WTC11 (cell line): ENCODE measurements around the gene CHAC1. TPM values are rescaled to one million over a fixed set of nuclear protein-coding genes. Genes with fewer than 3 reads are reported as not detected.
A peak's percentile ranks its signal among the peaks of the same experiment; 100 is the strongest.

Experiments
- ATAC-seq: fragments of 200-7000 bp; cut with Tn5 transposase; 2 replicates; pipeline ENCODE4 v1.10.0; 2021; ENCODE audit warnings: mild to moderate bottlenecking, moderate library complexity
- Bru-seq: library from RNA; stranded (reverse); fragments of 400-500 nt; gene quantifications from one replicate; lab custom pipeline; 2021; lab: Mats Ljungman, UMichigan
- CTCF ChIA-PET: fragments of 300-600 bp; sonication (Branson Sonifier 250); formaldehyde crosslinking; loops from one replicate; lab custom pipeline; 2021; ENCODE audit warnings: antibody characterized with exemption; lab: Charles Lee
- POLR2A ChIA-PET: fragments of 350-600 bp; sonication (Branson Sonifier 250); formaldehyde crosslinking; loops from one replicate; lab custom pipeline; 2021; ENCODE audit warnings: antibody characterized with exemption; lab: Charles Lee
- DNase-seq: peaks from one replicate; pipeline ENCODE4 v3.0.0; 2021; ENCODE audit warnings: low spot score
- H3K27ac Mint-ChIP-seq: 2 replicates; pipeline ENCODE4 v1.8.0; 2021; ENCODE audit warnings: mixed read lengths
- H3K27me3 Mint-ChIP-seq: 2 replicates; pipeline ENCODE4 v1.8.0; 2021; ENCODE audit warnings: low read depth, mild to moderate bottlenecking, moderate library complexity, mixed read lengths
- H3K36me3 Mint-ChIP-seq: 2 replicates; pipeline ENCODE4 v1.8.0; 2021; ENCODE audit warnings: mixed read lengths
- H3K4me1 Mint-ChIP-seq: 2 replicates; pipeline ENCODE4 v1.8.0; 2022; ENCODE audit warnings: mixed read lengths
- H3K4me3 Mint-ChIP-seq: 2 replicates; pipeline ENCODE4 v1.8.0; 2021; ENCODE audit warnings: mild to moderate bottlenecking, moderate library complexity, mixed read lengths
- H3K9me3 Mint-ChIP-seq: 2 replicates; pipeline ENCODE4 v1.8.0; 2021; ENCODE audit warnings: mixed read lengths
- ATF1 ChIP-seq: sonication (generic); formaldehyde crosslinking; IDR thresholded peaks from 2 replicates; pipeline ENCODE4 v1.8.1; 2023; ENCODE audit warnings: mild to moderate bottlenecking, moderate library complexity, missing genetic modification reagents
- ATF6 ChIP-seq: sonication (generic); formaldehyde crosslinking; IDR thresholded peaks from 2 replicates; pipeline ENCODE4 v1.8.1; 2023; ENCODE audit warnings: mild to moderate bottlenecking, missing genetic modification reagents
- EMX1 ChIP-seq: fragments of 250-450 bp; sonication (Bioruptor Pico); IDR thresholded peaks from 2 replicates; pipeline ENCODE4 v1.8.0; 2021; ENCODE audit warnings: mild to moderate bottlenecking
- FOXK1 ChIP-seq: sonication (generic); formaldehyde crosslinking; IDR thresholded peaks from 2 replicates; pipeline ENCODE4 v1.8.0; 2022; ENCODE audit warnings: mild to moderate bottlenecking, moderate library complexity, missing genetic modification reagents
- FOXP1 ChIP-seq: sonication (generic); formaldehyde crosslinking; IDR thresholded peaks from 2 replicates; pipeline ENCODE4 v1.8.0; 2022; ENCODE audit warnings: missing genetic modification reagents, mild to moderate bottlenecking, moderate library complexity, borderline replicate concordance
- GRHL2 ChIP-seq: fragments of 250-450 bp; sonication (Bioruptor Pico); IDR thresholded peaks from 2 replicates; pipeline ENCODE4 v1.8.0; 2022; ENCODE audit warnings: mild to moderate bottlenecking, moderate library complexity; ENCODE audit not compliant: insufficient replicate concordance, severe bottlenecking
- KAT7 ChIP-seq: sonication (generic); formaldehyde crosslinking; IDR thresholded peaks from 2 replicates; pipeline ENCODE4 v1.8.1; 2023; ENCODE audit warnings: missing genetic modification reagents, mild to moderate bottlenecking, borderline replicate concordance
- MYBL2 ChIP-seq: sonication (generic); formaldehyde crosslinking; IDR thresholded peaks from 2 replicates; pipeline ENCODE4 v1.8.1; 2023; ENCODE audit warnings: mild to moderate bottlenecking, moderate library complexity, missing genetic modification reagents
- NFATC4 ChIP-seq: fragments of 250-450 bp; sonication (Bioruptor Pico); IDR thresholded peaks from 2 replicates; pipeline ENCODE4 v1.9.0; 2021; ENCODE audit warnings: mild to moderate bottlenecking
- PRRX2 ChIP-seq: fragments of 250-450 bp; sonication (Bioruptor Pico); IDR thresholded peaks from 2 replicates; pipeline ENCODE4 v1.8.0; 2021; ENCODE audit warnings: mild to moderate bottlenecking
- SMAD3 ChIP-seq: sonication (generic); formaldehyde crosslinking; IDR thresholded peaks from 2 replicates; pipeline ENCODE4 v1.8.0; 2022; ENCODE audit warnings: missing genetic modification reagents, mild to moderate bottlenecking, borderline replicate concordance
- SP1 ChIP-seq: sonication (generic); formaldehyde crosslinking; conservative IDR thresholded peaks from 2 replicates; pipeline ENCODE4 v1.8.1; 2022; ENCODE audit warnings: missing genetic modification reagents
- TEAD1 ChIP-seq: sonication (generic); formaldehyde crosslinking; IDR thresholded peaks from 2 replicates; pipeline ENCODE4 v1.8.0; 2022; ENCODE audit warnings: mild to moderate bottlenecking, missing genetic modification reagents
- TP53 ChIP-seq: sonication (generic); formaldehyde crosslinking; IDR thresholded peaks from 2 replicates; pipeline ENCODE4 v1.8.1; 2023; ENCODE audit warnings: mild to moderate bottlenecking, missing genetic modification reagents
- USF2 ChIP-seq: sonication (generic); formaldehyde crosslinking; IDR thresholded peaks from 2 replicates; pipeline ENCODE4 v1.8.1; 2023; ENCODE audit warnings: mild to moderate bottlenecking, missing genetic modification reagents, moderate library complexity
- ZNF121 ChIP-seq: sonication (generic); formaldehyde crosslinking; IDR thresholded peaks from 2 replicates; pipeline ENCODE4 v1.8.0; 2023; ENCODE audit warnings: missing genetic modification reagents
- ZNF317 ChIP-seq: sonication (generic); formaldehyde crosslinking; IDR thresholded peaks from 2 replicates; pipeline ENCODE4 v1.8.1; 2023; ENCODE audit warnings: low read depth, mild to moderate bottlenecking, moderate library complexity, missing genetic modification reagents, borderline replicate concordance
- ZNF396 ChIP-seq: fragments of 250-450 bp; sonication (Bioruptor Pico); IDR thresholded peaks from 2 replicates; pipeline ENCODE4 v1.8.0; 2021; ENCODE audit warnings: mild to moderate bottlenecking, moderate library complexity, borderline replicate concordance
- ZNF416 ChIP-seq: fragments of 250-450 bp; sonication (Bioruptor Pico); IDR thresholded peaks from 2 replicates; pipeline ENCODE4 v1.9.0; 2021; ENCODE audit warnings: mild to moderate bottlenecking, inconsistent platforms
- ZNF671 ChIP-seq: fragments of 250-450 bp; sonication (Bioruptor Pico); IDR thresholded peaks from 2 replicates; pipeline ENCODE4 v1.8.0; 2021; ENCODE audit warnings: mild to moderate bottlenecking
- long read RNA-seq, 3 experiments: library from RNA in 1 of 3; library from capped mRNA in 1 of 3; library from polyadenylated mRNA in 1 of 3; unstranded in 2 of 3; stranded (forward) in 1 of 3; transcript quantifications; one replicate each; pipeline ENCODE4 v2.0.0, GENCODE V29; 2021
- total RNA-seq: library from RNA; stranded (reverse); gene quantifications from 3 replicates; pipeline ENCODE4 v1.2.3, GENCODE V29; 2021
- TF ChIP-seq, protein P1 (sequence below): sonication (generic); formaldehyde crosslinking; IDR thresholded peaks from 2 replicates; pipeline ENCODE4 v1.8.1; 2022; ENCODE audit warnings: low read depth, mild to moderate bottlenecking, moderate library complexity, missing genetic modification reagents, borderline replicate concordance
- TF ChIP-seq, protein P2 (sequence below): fragments of 250-450 bp; sonication (Bioruptor Pico); IDR thresholded peaks from 2 replicates; pipeline ENCODE4 v1.9.0; 2021; ENCODE audit warnings: moderate library complexity, mild to moderate bottlenecking, inconsistent platforms, borderline replicate concordance
- TF ChIP-seq, protein P3 (sequence below): sonication (generic); formaldehyde crosslinking; IDR thresholded peaks from 2 replicates; pipeline ENCODE4 v1.8.1; 2023; ENCODE audit warnings: mild to moderate bottlenecking, missing genetic modification reagents, borderline replicate concordance

The CHAC1 gene
- total RNA-seq = 17.2 to 31.0 TPM (median 17.7 TPM) in 3 replicates
- Bru-seq, nascent RNA = percentile 82 among the genes with signal in this experiment
- long read RNA-seq, experiment 1, transcript CHAC1-202 (3 exons, 1,849 nt) = major isoform, 101 of 103 reads
- long read RNA-seq, experiment 1, partial matches to known transcripts = 1 of 103 reads
- long read RNA-seq, experiment 1, other reads (novel, unspliced or antisense) = 1 of 103 reads
- long read RNA-seq, experiment 2, transcript CHAC1-202 (3 exons, 1,849 nt) = major isoform, 21 of 29 reads
- long read RNA-seq, experiment 2, partial matches to known transcripts = 0 of 29 reads
- long read RNA-seq, experiment 2, other reads (novel, unspliced or antisense) = 8 of 29 reads
- long read RNA-seq, experiment 3, transcript CHAC1-202 (3 exons, 1,849 nt) = major isoform, 142 of 144 reads
- long read RNA-seq, experiment 3, partial matches to known transcripts = 0 of 144 reads
- long read RNA-seq, experiment 3, other reads (novel, unspliced or antisense) = 1 of 144 reads

GRCh38 chr15:40952901-40953712, at the start of gene CHAC1:
Gene CHAC1, plus strand, starts transcription at chr15:40953471. Its CDS starts 113 bp downstream, at chr15:40953584.
- ATAC-seq = peak; percentile 83
- peak; percentile 99 for DNase-seq
- H3K4me1 Mint-ChIP-seq = peaks cover 39% of the 10 kb centered on the region
- peak within 1 kb of the TSS; percentile 98 for H3K27ac Mint-ChIP-seq
- ChIA-PET CTCF (interaction anchor here (0.5 to 9.6 kb wide), 14 partner anchors 10 to 278 kb away, joined by 3 to 99 read pairs (median 4); partner anchors contain the start of genes CHP1, EXD1, RHOV and SPINT1), POLR2A (interaction anchor here (0.5 to 4.6 kb wide), 24 partner anchors 10 to 596 kb away, joined by 3 to 80 read pairs (median 4); partner anchors contain the start of genes CHP1, DLL4, INO80 and NUSAP1)
- H3K4me3 Mint-ChIP-seq = peak within 1 kb of the TSS; percentile 83
- no peaks in the 10 kb centered on the region for H3K27me3 Mint-ChIP-seq
- H3K9me3 Mint-ChIP-seq = no peaks in the 10 kb centered on the region
- H3K36me3 Mint-ChIP-seq = peaks cover 10% of the 10 kb centered on the region
- TF ChIP-seq KAT7 (CRISPR knock-in tag) (no peak), EMX1 (CRISPR knock-in tag) (no peak), SMAD3 (CRISPR knock-in tag) (no peak), NFATC4 (CRISPR knock-in tag) (peak; percentile 84; the same call in 1 of the 2 replicates), ATF6 (CRISPR knock-in tag) (no peak), FOXP1 (CRISPR knock-in tag) (peak; percentile 22; the same call in 1 of the 2 replicates), USF2 (CRISPR knock-in tag) (0 out of 2 replicates have a peak, but pooled peaks have one; percentile 14), ATF1 (CRISPR knock-in tag) (no peak), MYBL2 (CRISPR knock-in tag) (no peak; the same call in 1 of the 2 replicates), TEAD1 (CRISPR knock-in tag) (peak; percentile 63; the same call in 1 of the 2 replicates), ZNF317 (CRISPR knock-in tag) (peak; percentile 22; the same call in 1 of the 2 replicates), ZNF671 (CRISPR knock-in tag) (no peak), GRHL2 (CRISPR knock-in tag) (no peak), FOXK1 (CRISPR knock-in tag) (no peak; the same call in none of the 2 replicates), SP1 (CRISPR knock-in tag) (peak; percentile 90), TP53 (CRISPR knock-in tag) (peak; percentile 46; the same call in 1 of the 2 replicates), ZNF121 (no peak), ZNF396 (CRISPR knock-in tag) (no peak), PRRX2 (CRISPR knock-in tag) (0 out of 2 replicates have a peak, but pooled peaks have one; percentile 26), ZNF416 (CRISPR knock-in tag) (peak; percentile 77)
- TF ChIP-seq, protein P1, sequence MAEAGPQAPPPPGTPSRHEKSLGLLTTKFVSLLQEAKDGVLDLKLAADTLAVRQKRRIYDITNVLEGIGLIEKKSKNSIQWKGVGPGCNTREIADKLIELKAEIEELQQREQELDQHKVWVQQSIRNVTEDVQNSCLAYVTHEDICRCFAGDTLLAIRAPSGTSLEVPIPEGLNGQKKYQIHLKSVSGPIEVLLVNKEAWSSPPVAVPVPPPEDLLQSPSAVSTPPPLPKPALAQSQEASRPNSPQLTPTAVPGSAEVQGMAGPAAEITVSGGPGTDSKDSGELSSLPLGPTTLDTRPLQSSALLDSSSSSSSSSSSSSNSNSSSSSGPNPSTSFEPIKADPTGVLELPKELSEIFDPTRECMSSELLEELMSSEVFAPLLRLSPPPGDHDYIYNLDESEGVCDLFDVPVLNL (CRISPR knock-in tag) = 0 out of 2 replicates have a peak, but pooled peaks have one; percentile 60
- TF ChIP-seq, protein P2, sequence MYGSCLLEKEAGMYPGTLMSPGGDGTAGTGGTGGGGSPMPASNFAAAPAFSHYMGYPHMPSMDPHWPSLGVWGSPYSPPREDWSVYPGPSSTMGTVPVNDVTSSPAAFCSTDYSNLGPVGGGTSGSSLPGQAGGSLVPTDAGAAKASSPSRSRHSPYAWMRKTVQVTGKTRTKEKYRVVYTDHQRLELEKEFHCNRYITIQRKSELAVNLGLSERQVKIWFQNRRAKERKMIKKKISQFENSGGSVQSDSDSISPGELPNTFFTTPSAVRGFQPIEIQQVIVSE (CRISPR knock-in tag) = no peak
- TF ChIP-seq, protein P3, sequence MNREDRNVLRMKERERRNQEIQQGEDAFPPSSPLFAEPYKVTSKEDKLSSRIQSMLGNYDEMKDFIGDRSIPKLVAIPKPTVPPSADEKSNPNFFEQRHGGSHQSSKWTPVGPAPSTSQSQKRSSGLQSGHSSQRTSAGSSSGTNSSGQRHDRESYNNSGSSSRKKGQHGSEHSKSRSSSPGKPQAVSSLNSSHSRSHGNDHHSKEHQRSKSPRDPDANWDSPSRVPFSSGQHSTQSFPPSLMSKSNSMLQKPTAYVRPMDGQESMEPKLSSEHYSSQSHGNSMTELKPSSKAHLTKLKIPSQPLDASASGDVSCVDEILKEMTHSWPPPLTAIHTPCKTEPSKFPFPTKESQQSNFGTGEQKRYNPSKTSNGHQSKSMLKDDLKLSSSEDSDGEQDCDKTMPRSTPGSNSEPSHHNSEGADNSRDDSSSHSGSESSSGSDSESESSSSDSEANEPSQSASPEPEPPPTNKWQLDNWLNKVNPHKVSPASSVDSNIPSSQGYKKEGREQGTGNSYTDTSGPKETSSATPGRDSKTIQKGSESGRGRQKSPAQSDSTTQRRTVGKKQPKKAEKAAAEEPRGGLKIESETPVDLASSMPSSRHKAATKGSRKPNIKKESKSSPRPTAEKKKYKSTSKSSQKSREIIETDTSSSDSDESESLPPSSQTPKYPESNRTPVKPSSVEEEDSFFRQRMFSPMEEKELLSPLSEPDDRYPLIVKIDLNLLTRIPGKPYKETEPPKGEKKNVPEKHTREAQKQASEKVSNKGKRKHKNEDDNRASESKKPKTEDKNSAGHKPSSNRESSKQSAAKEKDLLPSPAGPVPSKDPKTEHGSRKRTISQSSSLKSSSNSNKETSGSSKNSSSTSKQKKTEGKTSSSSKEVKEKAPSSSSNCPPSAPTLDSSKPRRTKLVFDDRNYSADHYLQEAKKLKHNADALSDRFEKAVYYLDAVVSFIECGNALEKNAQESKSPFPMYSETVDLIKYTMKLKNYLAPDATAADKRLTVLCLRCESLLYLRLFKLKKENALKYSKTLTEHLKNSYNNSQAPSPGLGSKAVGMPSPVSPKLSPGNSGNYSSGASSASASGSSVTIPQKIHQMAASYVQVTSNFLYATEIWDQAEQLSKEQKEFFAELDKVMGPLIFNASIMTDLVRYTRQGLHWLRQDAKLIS (CRISPR knock-in tag) = peak; percentile 80; the same call in 1 of the 2 replicates
